K562 (cell line): ENCODE results near the gene ACADVL. TPM values are rescaled to one million over a fixed set of nuclear protein-coding genes. Genes with fewer than 3 reads are reported as not detected.

ENCODE experiments used
- ATF7 ChIP-seq: fragments of 450-650 bp; IDR thresholded peaks from 2 replicates; pipeline ENCODE4 v1.7.1; 2014; ENCODE audit warnings: mild to moderate bottlenecking, moderate library complexity
- CHAMP1 ChIP-seq: fragments of 450-650 bp; IDR thresholded peaks from 2 replicates; pipeline ENCODE4 v1.6.1; 2016; ENCODE audit warnings: mild to moderate bottlenecking
- CREB1 ChIP-seq, 2 experiments: sonication (generic) in 1 of 2; formaldehyde crosslinking in 1 of 2; IDR thresholded peaks; 2 replicates each; pipeline versions ENCODE4 v1.6.1 to v1.8.0; 2012 to 2022; ENCODE audit warnings: inconsistent platforms in 1 of 2, mild to moderate bottlenecking in 1 of 2, missing genetic modification reagents in 1 of 2, moderate library complexity in 1 of 2
- CREM ChIP-seq: IDR thresholded peaks from 2 replicates; pipeline ENCODE4 v1.6.1; 2014; ENCODE audit warnings: antibody characterized with exemption, low read depth
- DPF2 ChIP-seq: fragments of 450-650 bp; IDR thresholded peaks from 2 replicates; pipeline ENCODE4 v1.6.1; 2016
- ELF4 ChIP-seq: fragments of 450-650 bp; formaldehyde crosslinking; IDR thresholded peaks from 2 replicates; pipeline ENCODE4 v1.4.0; 2022; ENCODE audit warnings: missing genetic modification characterization
- FIP1L1 ChIP-seq: fragments of 200-400 bp; formaldehyde crosslinking; IDR thresholded peaks from 2 replicates; pipeline ENCODE4 v1.6.1; 2018; ENCODE audit warnings: mild to moderate bottlenecking, low read depth, low read length; ENCODE audit not compliant: poor library complexity, severe bottlenecking
- NR2C2 ChIP-seq, 2 experiments: fragments of 200-800 bp in 1 of 2; sonication (Bioruptor generic) in 1 of 2; sonication (generic) in 1 of 2; formaldehyde crosslinking in 1 of 2; IDR thresholded peaks; 2 replicates each; pipeline versions ENCODE4 v1.6.1 to v1.8.0; 2016 to 2022; ENCODE audit warnings: mild to moderate bottlenecking in 1 of 2, missing compliant biosample characterization in 1 of 2, missing genetic modification characterization in 1 of 2, missing genetic modification reagents in 1 of 2
- POLR2AphosphoS2 ChIP-seq: IDR thresholded peaks from 2 replicates; pipeline ENCODE4 v1.6.1; 2012; ENCODE audit warnings: low read length, improper control_type of control experiment
- POLR3G ChIP-seq: IDR thresholded peaks from 2 replicates; pipeline ENCODE4 v1.6.1; 2011; ENCODE audit not compliant: insufficient read length, insufficient replicate concordance; ENCODE audit errors: extremely low read depth
- SIN3B ChIP-seq: fragments of 450-650 bp; IDR thresholded peaks from 2 replicates; pipeline ENCODE4 v1.6.1; 2017; ENCODE audit warnings: low read depth, mild to moderate bottlenecking, moderate library complexity
- SMAD2 ChIP-seq: fragments of 150-350 bp; IDR thresholded peaks from 2 replicates; pipeline ENCODE4 v1.6.1; 2014; ENCODE audit warnings: low read depth, mild to moderate bottlenecking, low read length
- ZBTB5 ChIP-seq: fragments of 450-650 bp; IDR thresholded peaks from 2 replicates; pipeline ENCODE4 v1.6.1; 2017; ENCODE audit warnings: antibody characterized with exemption
- ZNF609 ChIP-seq: sonication (generic); formaldehyde crosslinking; IDR thresholded peaks from 2 replicates; pipeline ENCODE4 v1.8.1; 2023; ENCODE audit warnings: missing genetic modification reagents, mild to moderate bottlenecking, borderline replicate concordance
- ZNF76 ChIP-seq: fragments of 250-450 bp; sonication (Bioruptor Pico); IDR thresholded peaks from 2 replicates; pipeline ENCODE4 v1.4.0; 2020; ENCODE audit warnings: mild to moderate bottlenecking, moderate library complexity, borderline replicate concordance
- polyA plus RNA-seq, 8 experiments: library from polyadenylated mRNA; depleted of rRNA in 4 of 8; stranded (reverse) in 5 of 8; unstranded in 3 of 8; fragments of >200 nt; fragmentation: Nextera tagmentation in 2 of 8; fragmentation: Illumina TruSeq in 1 of 8; extraction: Ambion mirVana in 2 of 8; extraction: Trizol in 1 of 8; gene quantifications; 2 replicates each; pipeline versions ENCODE4 v1.2.1 to v1.2.3, GENCODE V29; 2011 to 2014; ENCODE audit warnings: inconsistent platforms in 1 of 8, missing spikeins in 1 of 8
- total RNA-seq, 7 experiments: library from RNA; depleted of rRNA in 6 of 7; stranded (reverse); fragments of >200 nt in 6 of 7; fragmentation: Illumina TruSeq in 2 of 7; extraction: Trizol in 2 of 7; gene quantifications; 2 replicates each; pipeline versions ENCODE4 v1.2.1 to v1.2.3, GENCODE V29; 2011 to 2021; ENCODE audit warnings: low replicate concordance in 1 of 7

ACADVL gene
- total and polyA plus RNA-seq, 9 of the 15 experiments (the other 6 are each of a cell fraction or from before 2014, with no cell fraction given) = 25.5 to 449 (median 214) TPM

- no peak for TF ChIP-seq ZNF609 (CRISPR knock-in tag)
- no peak for TF ChIP-seq CHAMP1
- TF ChIP-seq FIP1L1 = peak; percentile 67
- no peak for TF ChIP-seq SMAD2
- no peak for TF ChIP-seq ZBTB5
- no peak for TF ChIP-seq DPF2
- peak; percentile 100 for TF ChIP-seq POLR2AphosphoS2
- TF ChIP-seq ZNF76 = peak; percentile 13; the same call in 1 of the 2 replicates
- TF ChIP-seq ATF7 = peak; percentile 57; the same call in 1 of the 2 replicates
- TF ChIP-seq CREM = peak; percentile 69
- TF ChIP-seq POLR3G = no peak
- TF ChIP-seq SIN3B = peak; percentile 66; the same call in 1 of the 2 replicates
- TF ChIP-seq CREB1 (IDR thresholded peaks at IDR 0.05) = peak; percentile 28
- 0 out of 2 replicates have a peak, but pooled peaks have one; percentile 9 for TF ChIP-seq CREB1 (CRISPR knock-in tag; IDR thresholded peaks at IDR 0.05)
- no peak for TF ChIP-seq NR2C2 (CRISPR knock-in tag; IDR thresholded peaks at IDR 0.05)
- TF ChIP-seq NR2C2 (tag; IDR thresholded peaks at IDR 0.05) = peak; percentile 76
- TF ChIP-seq ELF4 (CRISPR knock-in tag) = peak; percentile 95
Measured at GRCh38 chr17:7234083-7234951, 14.6 kb downstream of the ACADVL start, which contains the start of gene DVL2 (continued).
